ENCODE measurements around the gene SMAD7. TPM values are rescaled to one million over a fixed set of nuclear protein-coding genes. Genes with fewer than 3 reads are reported as not detected.
A peak's percentile ranks its signal among the peaks of the same experiment; 100 is the strongest.

Gene SMAD7
- total and polyA plus RNA-seq, 4 experiments from 2014 or later, result 2.7 to 31.2 (median 17.9) TPM

- peak overlapping the region in 4 of 8 donors; percentile 22 to 60 (median 47) for H3K4me3 Mint-ChIP-seq
- H3K4me1 ChIP-seq (ENCODE audit: insufficient read depth, low read length), result peaks cover 97% of the 10 kb centered on the region
- intact Hi-C loops (cut with micrococcal nuclease), result loop anchor here (1.0 to 10.0 kb wide), 4 partner anchors 13 to 85 kb away; no protein-coding TSS in a partner anchor
- ChIA-PET CTCF (ENCODE audit: partially characterized antibody) (interaction anchor here (1.4 to 4.1 kb wide), 2 partner anchors 12 to 15 kb away, joined by 4 to 15 read pairs; no protein-coding TSS in a partner anchor), POLR2A (ENCODE audit: partially characterized antibody) (interaction anchor here (0.8 to 9.5 kb wide), 4 partner anchors 8 to 558 kb away, joined by 3 to 118 read pairs (median 42); partner anchors contain the start of gene SMAD7)
- no peaks in the 10 kb centered on the region for H3K9me3 ChIP-seq (ENCODE audit: control insufficient read depth in 1 of 2, low read length in 2 of 2)
- H3K4me1 Mint-ChIP-seq, result peaks cover 68 to 100% (median 84%) of the 10 kb centered on the region in 4 donors
- H3K36me3 Mint-ChIP-seq, result peaks cover 0 to 29% of the 10 kb centered on the region in 2 donors
- H3K27me3 Mint-ChIP-seq, result peaks cover 0 to 1% of the 10 kb centered on the region in 2 donors
- H3K9me3 Mint-ChIP-seq, result no peaks in the 10 kb centered on the region
- peak in 1 of 5 donors; percentile 33 for DNase-seq
- H3K4me3 ChIP-seq (ENCODE audit: low read length in 2 of 2), result no peak overlapping the region
- no peak overlapping the region for H3K27ac ChIP-seq (ENCODE audit: low read depth, low read length)
- no peaks in the 10 kb centered on the region for H3K27me3 ChIP-seq (ENCODE audit: insufficient read depth, low read length)
- H3K27ac Mint-ChIP-seq, result peak overlapping the region; percentile 8 to 97 (median 86)
- no peaks in the 10 kb centered on the region for H3K36me3 ChIP-seq (ENCODE audit: insufficient read depth, low read length)
These were observed 23.3 kb downstream of the SMAD7 start for GRCh38 chr18:48927286-48928080.

GRCh38 chr18:48926420-48926857 is 24.3 kb downstream of the SMAD7 start:
- H3K4me3 ChIP-seq (ENCODE audit: low read length in 2 of 2), result no peak overlapping the region
- H3K36me3 ChIP-seq (ENCODE audit: insufficient read depth, low read length), result no peaks in the 10 kb centered on the region
- peak overlapping the region in 6 of 7 donors; percentile 8 to 97 (median 68) for H3K27ac Mint-ChIP-seq
- H3K4me3 Mint-ChIP-seq, result peak overlapping the region in 3 of 8 donors; percentile 22 to 60 (median 41)
- H3K27ac ChIP-seq (ENCODE audit: low read depth, low read length), result no peak overlapping the region
- H3K9me3 ChIP-seq (ENCODE audit: control insufficient read depth in 1 of 2, low read length in 2 of 2), result no peaks in the 10 kb centered on the region
- no peaks in the 10 kb centered on the region for H3K27me3 ChIP-seq (ENCODE audit: insufficient read depth, low read length)
- H3K4me1 ChIP-seq (ENCODE audit: insufficient read depth, low read length), result peaks cover 97% of the 10 kb centered on the region
- no peaks in the 10 kb centered on the region for H3K9me3 Mint-ChIP-seq
- POLR2A ChIA-PET (ENCODE audit: partially characterized antibody), result interaction anchor here (0.6 to 9.5 kb wide), 3 partner anchors 14 to 29 kb away, joined by 3 to 118 read pairs (median 75); partner anchors contain the start of gene SMAD7
- DNase-seq, result peak in 1 of 5 donors; percentile 24
- peaks cover 63 to 97% (median 80%) of the 10 kb centered on the region in 4 donors for H3K4me1 Mint-ChIP-seq
- peaks cover 3 to 29% of the 10 kb centered on the region in 2 donors for H3K36me3 Mint-ChIP-seq
- CTCF ChIA-PET (ENCODE audit: partially characterized antibody), result interaction anchor here (1.6 kb wide), 1 partner anchor 10 kb away, joined by 6 read pairs; no protein-coding TSS in a partner anchor
- intact Hi-C loops (cut with micrococcal nuclease), result loop anchor here (5.0 to 10.0 kb wide), 2 partner anchors 48 to 84 kb away; no protein-coding TSS in a partner anchor
- H3K27me3 Mint-ChIP-seq, result peaks cover 0 to 1% of the 10 kb centered on the region in 2 donors

- peak overlapping the region in 3 of 8 donors; percentile 8 to 94 (median 69) for H3K4me3 Mint-ChIP-seq
- H3K27me3 Mint-ChIP-seq, result peaks cover 0 to 1% of the 10 kb centered on the region in 2 donors
- Histone ChIP-seq H3K27me3 (ENCODE audit: insufficient read depth, low read length) (no peaks in the 10 kb centered on the region), H3K36me3 (ENCODE audit: insufficient read depth, low read length) (peaks cover 4% of the 10 kb centered on the region), H3K27ac (ENCODE audit: low read depth, low read length) (no peak overlapping the region), H3K4me1 (ENCODE audit: insufficient read depth, low read length) (peaks cover 87% of the 10 kb centered on the region), H3K4me3 (ENCODE audit: low read length in 2 of 2) (no peak overlapping the region), H3K9me3 (ENCODE audit: control insufficient read depth in 1 of 2, low read length in 2 of 2) (no peaks in the 10 kb centered on the region)
- peak overlapping the region in 5 of 7 donors; percentile 3 to 93 (median 67) for H3K27ac Mint-ChIP-seq
- CTCF ChIA-PET (ENCODE audit: partially characterized antibody), result interaction anchor here (0.9 to 1.7 kb wide), 5 partner anchors 9 to 519 kb away, joined by 3 to 6 read pairs (median 4); no protein-coding TSS in a partner anchor
- no peak for DNase-seq
- H3K9me3 Mint-ChIP-seq, result peaks cover 0 to 2% (median 0%) of the 10 kb centered on the region in 8 donors
- peaks cover 58 to 94% (median 74%) of the 10 kb centered on the region in 4 donors for H3K4me1 Mint-ChIP-seq
- intact Hi-C loops (cut with micrococcal nuclease), result loop anchor here (5.0 to 10.0 kb wide), 2 partner anchors 49 to 83 kb away; no protein-coding TSS in a partner anchor
- POLR2A ChIA-PET (ENCODE audit: partially characterized antibody), result interaction anchor here (0.9 to 9.5 kb wide), 3 partner anchors 15 to 93 kb away, joined by 3 to 118 read pairs (median 75); partner anchors contain the start of gene SMAD7
- H3K36me3 Mint-ChIP-seq, result peaks cover 13 to 39% of the 10 kb centered on the region in 2 donors
These were observed 25.3 kb downstream of the SMAD7 start for GRCh38 chr18:48925491-48925780.

- H3K4me3 ChIP-seq (ENCODE audit: low read length in 2 of 2), result no peak overlapping the region
- no peaks in the 10 kb centered on the region for H3K9me3 ChIP-seq (ENCODE audit: control insufficient read depth in 1 of 2, low read length in 2 of 2)
- DNase-seq, result peak in 1 of 5 donors; percentile 31
- no peaks in the 10 kb centered on the region for H3K27me3 ChIP-seq (ENCODE audit: insufficient read depth, low read length)
- peaks cover 81% of the 10 kb centered on the region for H3K4me1 ChIP-seq (ENCODE audit: insufficient read depth, low read length)
- peaks cover 18 to 44% of the 10 kb centered on the region in 2 donors for H3K36me3 Mint-ChIP-seq
- no peak overlapping the region for H3K27ac ChIP-seq (ENCODE audit: low read depth, low read length)
- peaks cover 0 to 2% (median 0%) of the 10 kb centered on the region in 8 donors for H3K9me3 Mint-ChIP-seq
- peaks cover 8% of the 10 kb centered on the region for H3K36me3 ChIP-seq (ENCODE audit: insufficient read depth, low read length)
- ChIA-PET CTCF (ENCODE audit: partially characterized antibody) (interaction anchor here (0.9 to 1.7 kb wide), 9 partner anchors 8 to 520 kb away, joined by 3 to 6 read pairs (median 3); no protein-coding TSS in a partner anchor), POLR2A (ENCODE audit: partially characterized antibody) (interaction anchor here (0.6 to 9.5 kb wide), 5 partner anchors 7 to 92 kb away, joined by 3 to 118 read pairs (median 4); partner anchors contain the start of gene SMAD7)
- peak overlapping the region; percentile 63 to 94 (median 68) for H3K4me3 Mint-ChIP-seq
- peaks cover 58 to 88% (median 73%) of the 10 kb centered on the region in 4 donors for H3K4me1 Mint-ChIP-seq
- H3K27me3 Mint-ChIP-seq, result peaks cover 0 to 1% of the 10 kb centered on the region in 2 donors
- H3K27ac Mint-ChIP-seq, result peak overlapping the region; percentile 3 to 94 (median 89)
- intact Hi-C loops (cut with micrococcal nuclease), result loop anchor here (5.0 to 10.0 kb wide), 2 partner anchors 50 to 83 kb away; no protein-coding TSS in a partner anchor
These were observed 25.9 kb downstream of the SMAD7 start for GRCh38 chr18:48924630-48925490.

GRCh38 chr18:48923746-48924629 is 26.8 kb downstream of the SMAD7 start:
- Mint-ChIP-seq H3K9me3 (peaks cover 0 to 2% (median 0%) of the 10 kb centered on the region in 8 donors), H3K36me3 (peaks cover 21 to 47% of the 10 kb centered on the region in 2 donors), H3K27ac (peak overlapping the region in 6 of 7 donors; percentile 43 to 93 (median 88)), H3K4me1 (peaks cover 51 to 83% (median 69%) of the 10 kb centered on the region in 4 donors), H3K27me3 (no peaks in the 10 kb centered on the region), H3K4me3 (peak overlapping the region; percentile 68 to 94 (median 82))
- Histone ChIP-seq H3K9me3 (ENCODE audit: control insufficient read depth in 1 of 2, low read length in 2 of 2) (no peaks in the 10 kb centered on the region), H3K27ac (ENCODE audit: low read depth, low read length) (no peak overlapping the region), H3K36me3 (ENCODE audit: insufficient read depth, low read length) (peaks cover 8% of the 10 kb centered on the region), H3K4me3 (ENCODE audit: low read length in 2 of 2) (no peak overlapping the region), H3K4me1 (ENCODE audit: insufficient read depth, low read length) (peaks cover 73% of the 10 kb centered on the region), H3K27me3 (ENCODE audit: insufficient read depth, low read length) (no peaks in the 10 kb centered on the region)
- peak in 1 of 5 donors; percentile 46 for DNase-seq
- ChIA-PET CTCF (ENCODE audit: partially characterized antibody) (interaction anchor here (0.9 to 1.7 kb wide), 6 partner anchors 9 to 146 kb away, joined by 3 to 6 read pairs (median 3); no protein-coding TSS in a partner anchor), POLR2A (ENCODE audit: partially characterized antibody) (interaction anchor here (0.6 to 9.5 kb wide), 5 partner anchors 8 to 24 kb away, joined by 3 to 118 read pairs (median 10); partner anchors contain the start of gene SMAD7)
- intact Hi-C loops (cut with micrococcal nuclease), result loop anchor here (10.0 kb wide), 1 partner anchor 51 kb away; no protein-coding TSS in a partner anchor

All from CD4-positive, alpha-beta memory T cell (primary cell).